ENCODE data around the gene MIGA2.
"Not testable (repeated sequence)": the region's sequence is repeated elsewhere in the genome, so short reads cannot be mapped to it uniquely, and the experiment has no call there.

The MIGA2 gene

GRCh38 chr9:129032541-129033159, 3.8 kb upstream of the MIGA2 start:
- H3K4me3 ChIP-seq (ENCODE audit: low read length) = no peak overlapping the region
- no peak for DNase-seq (ENCODE audit: low read depth, low spot score)

GRCh38 chr9:129033216-129033615, 3.2 kb upstream of the MIGA2 start:
- H3K4me3 ChIP-seq (ENCODE audit: low read length) = no peak overlapping the region
- no peak for DNase-seq (ENCODE audit: low read depth, low spot score)

- peak overlapping the region; percentile 35 for H3K4me3 ChIP-seq (ENCODE audit: low read length)
- not testable (repeated sequence) for DNase-seq (ENCODE audit: low read depth, low spot score)
These were observed 588 bp upstream of the MIGA2 start for GRCh38 chr9:129035838-129036237.

- H3K4me3 ChIP-seq (ENCODE audit: low read length) = peak overlapping the region; percentile 92
- no peak for DNase-seq (ENCODE audit: low read depth, low spot score)
These were observed 719 bp downstream of the MIGA2 start for GRCh38 chr9:129036923-129037766.

- H3K4me3 ChIP-seq (ENCODE audit: low read length) = peak overlapping the region; percentile 92
- DNase-seq (ENCODE audit: low read depth, low spot score) = no peak
These were observed 1.3 kb downstream of the MIGA2 start for GRCh38 chr9:129037767-129038098.

GRCh38 chr9:129038109-129038852, 1.9 kb downstream of the MIGA2 start:
- no peak overlapping the region for H3K4me3 ChIP-seq (ENCODE audit: low read length)
- DNase-seq (ENCODE audit: low read depth, low spot score) = no peak

GRCh38 chr9:129040113-129040643, 3.8 kb downstream of the MIGA2 start:
- no peak for DNase-seq (ENCODE audit: low read depth, low spot score)

GRCh38 chr9:129042016-129042415, 5.6 kb downstream of the MIGA2 start:
- DNase-seq (ENCODE audit: low read depth, low spot score) = no peak
- no peak overlapping the region for H3K4me3 ChIP-seq (ENCODE audit: low read length)

More at GRCh38 chr9:129040113-129040643, 3.8 kb downstream of the MIGA2 start:
- no peak overlapping the region for H3K4me3 ChIP-seq (ENCODE audit: low read length)

- no peak for DNase-seq (ENCODE audit: low read depth, low spot score)
- no peak overlapping the region for H3K4me3 ChIP-seq (ENCODE audit: low read length)
These were observed 16.2 kb downstream of the MIGA2 start for GRCh38 chr9:129052592-129052991.

GRCh38 chr9:129053020-129053419, 16.6 kb downstream of the MIGA2 start:
- no peak for DNase-seq (ENCODE audit: low read depth, low spot score)
- no peak overlapping the region for H3K4me3 ChIP-seq (ENCODE audit: low read length)

- H3K4me3 ChIP-seq (ENCODE audit: low read length) = no peak overlapping the region
- no peak for DNase-seq (ENCODE audit: low read depth, low spot score)
These were observed 17.9 kb downstream of the MIGA2 start for GRCh38 chr9:129054163-129054851.

- DNase-seq (ENCODE audit: low read depth, low spot score) = no peak
- no peak overlapping the region for H3K4me3 ChIP-seq (ENCODE audit: low read length)
These were observed 22.8 kb downstream of the MIGA2 start for GRCh38 chr9:129058965-129059795.

GRCh38 chr9:129059796-129060785, 23.7 kb downstream of the MIGA2 start:
- H3K4me3 ChIP-seq (ENCODE audit: low read length) = no peak overlapping the region
- no peak for DNase-seq (ENCODE audit: low read depth, low spot score)

GRCh38 chr9:129060991-129061390, 24.6 kb downstream of the MIGA2 start:
- no peak overlapping the region for H3K4me3 ChIP-seq (ENCODE audit: low read length)
- no peak for DNase-seq (ENCODE audit: low read depth, low spot score)

GRCh38 chr9:129063061-129063460, 26.6 kb downstream of the MIGA2 start:
- no peak overlapping the region for H3K4me3 ChIP-seq (ENCODE audit: low read length)
- no peak for DNase-seq (ENCODE audit: low read depth, low spot score)

GRCh38 chr9:129064499-129064908, 28.1 kb downstream of the MIGA2 start:
- DNase-seq (ENCODE audit: low read depth, low spot score) = no peak
- no peak overlapping the region for H3K4me3 ChIP-seq (ENCODE audit: low read length)

- no peak overlapping the region for H3K4me3 ChIP-seq (ENCODE audit: low read length)
- DNase-seq (ENCODE audit: low read depth, low spot score) = no peak
These were observed 31.7 kb downstream of the MIGA2 start for GRCh38 chr9:129068110-129068509.
